Ascending aorta (tissue), 2 donors: ENCODE data around the gene CCL4. TPM values are rescaled to one million over a fixed set of nuclear protein-coding genes. Genes with fewer than 3 reads are reported as not detected.

Experiments
- DNase-seq, 2 donors: peaks; one replicate each; pipeline ENCODE4 v3.0.0-alpha.2; 2019; ENCODE audit warnings: low spot score in 2 of 2
- H3K27ac ChIP-seq, 2 donors: fragments of 200-600 bp; sonication (generic); one replicate each; pipeline ENCODE4 v1.5.1; 2016 to 2017; ENCODE audit warnings: mild to moderate bottlenecking in 1 of 2
- H3K27me3 ChIP-seq: fragments of 200-600 bp; sonication (generic); one replicate; pipeline ENCODE4 v1.5.1; 2017
- H3K36me3 ChIP-seq, 2 donors: fragments of 200-600 bp; sonication (generic); one replicate each; pipeline ENCODE4 v1.5.1; 2016
- H3K4me1 ChIP-seq, 2 donors: fragments of 200-600 bp; sonication (generic); one replicate each; pipeline ENCODE4 v1.5.1; 2016 to 2017; ENCODE audit warnings: mild to moderate bottlenecking in 1 of 2
- H3K4me3 ChIP-seq, 2 donors: fragments of 200-600 bp; sonication (generic); one replicate each; pipeline ENCODE4 v1.5.1; 2016 to 2017; ENCODE audit warnings: mild to moderate bottlenecking in 1 of 2
- H3K9me3 ChIP-seq, 2 donors: fragments of 200-600 bp; sonication (generic); one replicate each; pipeline ENCODE4 v1.5.1; 2016
- intact Hi-C: fragments of 100-400 bp; cut with DNase I; formaldehyde crosslinking; loops from one replicate; pipeline ENCODE4 v1.15.1; 2023
- total RNA-seq: library from RNA; depleted of rRNA; stranded (reverse); fragments of >200 nt; gene quantifications from one replicate; pipeline ENCODE4 v1.1.0, GENCODE V29; 2016
- TF ChIP-seq, protein P1 (sequence below), 3 experiments: fragments of 200-600 bp in 2 of 3; fragments of 450-650 bp in 1 of 3; sonication (generic) in 2 of 3; IDR thresholded peaks; one replicate each; pipeline ENCODE4 v1.5.1; 2016 to 2019; ENCODE audit warnings: antibody characterized with exemption in 3 of 3, mild to moderate bottlenecking in 1 of 3, moderate library complexity in 1 of 3

CCL4 gene
- total RNA-seq, 1 donor from 2014 or later: not detected

DNA sequence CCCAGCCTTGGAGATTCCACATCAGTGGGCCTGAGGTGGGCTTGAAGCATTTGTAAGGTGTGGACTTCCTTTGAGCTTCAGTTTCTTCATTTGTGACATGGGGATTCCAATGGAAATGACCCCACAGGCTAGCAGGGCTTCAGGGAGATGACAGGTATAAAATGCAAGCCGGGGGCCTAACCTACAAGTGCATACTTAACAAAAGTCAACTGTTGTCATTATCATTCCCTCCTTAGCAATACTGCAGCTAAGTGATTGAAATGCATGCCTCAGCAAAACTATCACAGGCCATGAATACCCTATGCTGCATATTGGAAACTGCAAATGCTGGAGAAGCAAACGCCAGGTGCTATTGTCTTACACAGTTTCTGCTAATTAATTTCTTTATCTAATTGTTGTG lies 19.8 kb downstream of the CCL4 start:
- Histone ChIP-seq H3K27ac (no peak overlapping the region), H3K36me3 (no peaks in the 10 kb centered on the region), H3K4me1 (no peaks in the 10 kb centered on the region), H3K27me3 (no peaks in the 10 kb centered on the region), H3K9me3 (no peaks in the 10 kb centered on the region), H3K4me3 (no peak overlapping the region)
- TF ChIP-seq, protein P1, sequence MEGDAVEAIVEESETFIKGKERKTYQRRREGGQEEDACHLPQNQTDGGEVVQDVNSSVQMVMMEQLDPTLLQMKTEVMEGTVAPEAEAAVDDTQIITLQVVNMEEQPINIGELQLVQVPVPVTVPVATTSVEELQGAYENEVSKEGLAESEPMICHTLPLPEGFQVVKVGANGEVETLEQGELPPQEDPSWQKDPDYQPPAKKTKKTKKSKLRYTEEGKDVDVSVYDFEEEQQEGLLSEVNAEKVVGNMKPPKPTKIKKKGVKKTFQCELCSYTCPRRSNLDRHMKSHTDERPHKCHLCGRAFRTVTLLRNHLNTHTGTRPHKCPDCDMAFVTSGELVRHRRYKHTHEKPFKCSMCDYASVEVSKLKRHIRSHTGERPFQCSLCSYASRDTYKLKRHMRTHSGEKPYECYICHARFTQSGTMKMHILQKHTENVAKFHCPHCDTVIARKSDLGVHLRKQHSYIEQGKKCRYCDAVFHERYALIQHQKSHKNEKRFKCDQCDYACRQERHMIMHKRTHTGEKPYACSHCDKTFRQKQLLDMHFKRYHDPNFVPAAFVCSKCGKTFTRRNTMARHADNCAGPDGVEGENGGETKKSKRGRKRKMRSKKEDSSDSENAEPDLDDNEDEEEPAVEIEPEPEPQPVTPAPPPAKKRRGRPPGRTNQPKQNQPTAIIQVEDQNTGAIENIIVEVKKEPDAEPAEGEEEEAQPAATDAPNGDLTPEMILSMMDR (IDR thresholded peaks at IDR 0.05): no peak
- intact Hi-C loops: no loop called here
- no peak for DNase-seq

DNA sequence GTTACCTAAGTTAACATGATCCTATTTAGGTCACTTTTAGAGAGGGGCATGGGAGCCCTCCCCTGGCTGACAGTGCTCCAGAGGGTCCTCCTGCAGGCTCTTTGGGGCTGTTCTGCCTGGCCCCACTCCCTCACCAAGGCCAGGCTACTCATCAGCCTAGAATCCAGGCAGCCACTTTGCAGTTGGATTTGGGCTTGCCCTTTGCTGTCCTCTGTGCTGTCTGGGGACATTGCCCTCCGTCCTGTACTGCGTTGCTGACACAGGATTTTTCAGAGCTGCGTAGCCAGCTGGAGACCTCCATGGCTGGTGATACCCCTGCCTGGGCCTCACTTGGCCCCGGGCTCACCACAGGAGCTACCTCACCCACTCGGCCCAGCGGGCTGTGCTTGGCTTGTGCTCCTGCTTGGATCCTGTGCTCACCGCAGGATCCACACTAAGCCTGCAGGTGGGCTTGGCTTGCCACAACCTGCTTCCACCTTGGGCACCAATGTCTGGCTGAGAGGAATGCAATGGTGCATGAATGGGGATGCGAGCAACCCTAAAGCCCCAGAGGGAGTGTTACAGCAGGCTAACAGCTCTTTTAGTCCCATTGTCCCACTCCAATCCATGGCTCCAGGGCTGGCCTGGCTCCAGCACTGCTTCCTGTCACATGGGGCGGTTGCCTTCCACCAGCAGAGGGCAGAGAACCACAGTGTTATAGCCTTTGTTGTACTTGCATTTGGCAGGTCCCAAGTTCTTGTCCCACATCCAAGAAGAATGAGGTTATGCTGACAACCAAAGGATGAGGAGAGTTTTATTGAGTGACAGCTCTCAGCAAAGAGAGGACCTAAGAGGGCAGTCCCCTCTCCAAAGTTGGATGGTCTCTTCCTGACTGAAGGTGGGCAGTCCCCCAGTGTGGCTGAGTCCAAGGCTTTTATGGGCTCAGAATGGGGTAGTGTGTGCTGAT lies 21.5 kb downstream of the CCL4 start:
- H3K27me3 ChIP-seq: no peaks in the 10 kb centered on the region
- H3K27ac ChIP-seq: no peak overlapping the region
- H3K36me3 ChIP-seq: no peaks in the 10 kb centered on the region
- no peak for DNase-seq
- H3K4me1 ChIP-seq: no peaks in the 10 kb centered on the region
- intact Hi-C loops: no loop called here
- TF ChIP-seq, protein P1 (IDR thresholded peaks at IDR 0.05): no peak
- no peak overlapping the region for H3K4me3 ChIP-seq
- H3K9me3 ChIP-seq: no peaks in the 10 kb centered on the region

- Histone ChIP-seq H3K27me3 (no peaks in the 10 kb centered on the region), H3K27ac (no peak overlapping the region), H3K36me3 (no peaks in the 10 kb centered on the region), H3K9me3 (no peaks in the 10 kb centered on the region), H3K4me1 (no peaks in the 10 kb centered on the region), H3K4me3 (no peak overlapping the region)
- intact Hi-C loops: no loop called here
- no peak for DNase-seq
- TF ChIP-seq, protein P1 (IDR thresholded peaks at IDR 0.05): no peak
These were observed 23.7 kb downstream of the CCL4 start for GRCh38 chr17:36127199-36127893.

- no peak overlapping the region for H3K27ac ChIP-seq
- intact Hi-C loops: no loop called here
- no peaks in the 10 kb centered on the region for H3K9me3 ChIP-seq
- TF ChIP-seq, protein P1 (IDR thresholded peaks at IDR 0.05): no peak
- no peak for DNase-seq
- no peaks in the 10 kb centered on the region for H3K27me3 ChIP-seq
- no peak overlapping the region for H3K4me3 ChIP-seq
- H3K36me3 ChIP-seq: no peaks in the 10 kb centered on the region
- H3K4me1 ChIP-seq: no peaks in the 10 kb centered on the region
These were observed 24.3 kb downstream of the CCL4 start for GRCh38 chr17:36127911-36128310.

GRCh38 chr17:36128411-36128978 lies 24.9 kb downstream of the CCL4 start:
- no peaks in the 10 kb centered on the region for H3K9me3 ChIP-seq
- intact Hi-C loops: no loop called here
- H3K27ac ChIP-seq: no peak overlapping the region
- no peak overlapping the region for H3K4me3 ChIP-seq
- no peaks in the 10 kb centered on the region for H3K27me3 ChIP-seq
- TF ChIP-seq, protein P1 (IDR thresholded peaks at IDR 0.05): no peak
- DNase-seq: no peak
- H3K36me3 ChIP-seq: no peaks in the 10 kb centered on the region
- H3K4me1 ChIP-seq: no peaks in the 10 kb centered on the region
